ENCODE results near the gene NCEH1.
"Not testable (repeated sequence)": the region's sequence is repeated elsewhere in the genome, so short reads cannot be mapped to it uniquely, and the experiment has no call there.

NCEH1 gene

GRCh38 chr3:172705170-172705569 is 5.7 kb downstream of the NCEH1 start:
- DNase-seq: no peak

DNA sequence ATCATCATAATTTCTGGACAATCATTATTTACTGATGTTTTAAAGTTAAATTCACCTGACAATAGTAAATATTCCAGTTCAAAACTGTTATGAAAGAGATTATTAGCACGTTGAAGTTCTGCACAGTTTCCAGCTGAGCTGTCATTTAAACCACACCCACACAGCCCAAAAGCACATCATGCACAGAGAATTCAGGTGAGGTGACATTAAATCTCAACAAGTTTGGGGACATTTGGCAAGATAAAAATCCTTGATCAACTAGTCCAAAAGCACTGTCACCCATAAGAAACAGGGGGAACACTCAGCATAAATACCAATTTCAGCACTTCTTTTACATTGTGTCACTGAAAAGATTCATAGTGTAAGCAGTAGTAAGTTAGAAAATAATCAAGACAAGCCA is 6.9 kb downstream of the NCEH1 start:
- DNase-seq: no peak

GRCh38 chr3:172702731-172703130 is 8.1 kb downstream of the NCEH1 start:
- not testable (repeated sequence) for DNase-seq

GRCh38 chr3:172702256-172702655 is 8.6 kb downstream of the NCEH1 start:
- DNase-seq: no peak

- DNase-seq: no peak
Measured at GRCh38 chr3:172701751-172702150, 9.1 kb downstream of the NCEH1 start.

- DNase-seq: no peak
Measured at GRCh38 chr3:172700936-172701455, 9.9 kb downstream of the NCEH1 start.

GRCh38 chr3:172700256-172700655 is 10.6 kb downstream of the NCEH1 start:
- DNase-seq: no peak

DNA sequence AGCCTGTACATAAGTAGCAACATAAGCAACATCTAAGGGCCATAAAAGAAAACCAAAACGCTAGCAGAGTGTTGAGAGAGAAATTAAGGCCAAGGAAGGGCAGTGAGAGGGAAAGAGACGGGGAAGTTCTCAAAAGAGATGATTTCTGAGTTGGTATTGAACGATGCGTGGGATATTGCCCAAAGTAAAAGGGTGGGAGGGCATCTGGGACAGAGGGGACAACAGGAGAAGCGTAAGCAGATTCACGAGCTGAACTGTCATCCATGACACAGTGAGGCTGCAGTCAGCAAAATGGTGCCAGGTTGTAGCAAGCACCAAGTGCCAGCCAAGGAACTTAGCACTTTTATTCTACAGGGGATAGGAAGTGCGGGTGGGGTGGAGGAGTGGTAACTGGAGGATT is 11.8 kb downstream of the NCEH1 start:
- no peak for DNase-seq

GRCh38 chr3:172698631-172699030 is 12.2 kb downstream of the NCEH1 start:
- no peak for DNase-seq

DNA sequence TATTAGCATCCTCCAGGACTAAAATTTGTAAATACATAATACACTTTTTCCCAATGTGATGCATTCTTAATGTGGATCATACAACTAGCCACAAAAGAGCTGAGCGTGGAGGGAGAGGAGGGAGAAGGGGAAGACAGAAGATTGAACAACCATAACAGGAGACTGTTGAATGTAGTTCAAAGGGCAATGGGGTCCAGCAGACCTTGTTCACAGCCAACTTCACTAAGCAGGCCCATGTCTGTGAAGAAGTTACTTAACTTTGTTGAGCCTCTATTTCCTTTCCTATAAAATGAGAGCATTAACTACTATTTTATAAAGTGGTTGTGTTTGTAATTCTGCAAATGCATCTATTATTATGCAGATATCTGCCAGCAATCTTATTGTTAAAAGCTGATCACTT is 13.3 kb downstream of the NCEH1 start:
- DNase-seq: no peak

DNA sequence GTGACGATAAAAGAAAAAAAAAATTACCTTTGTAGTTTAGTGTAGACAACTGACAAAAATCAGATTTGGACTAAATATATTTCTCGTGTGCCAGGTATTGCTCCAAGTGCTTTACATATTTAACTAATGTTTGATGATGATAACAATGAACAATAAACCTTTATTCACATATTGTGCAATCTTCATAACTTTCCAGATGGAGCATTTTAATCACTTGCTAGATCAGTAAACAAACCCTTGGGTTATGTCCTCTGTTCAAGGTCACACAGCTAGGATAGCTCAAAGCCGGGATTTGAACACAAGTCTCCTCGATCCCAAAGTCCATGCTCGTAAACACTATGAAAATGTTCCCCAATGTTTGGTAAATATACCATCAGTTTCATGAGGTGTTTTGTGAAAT is 14.5 kb downstream of the NCEH1 start:
- DNase-seq: no peak

DNA sequence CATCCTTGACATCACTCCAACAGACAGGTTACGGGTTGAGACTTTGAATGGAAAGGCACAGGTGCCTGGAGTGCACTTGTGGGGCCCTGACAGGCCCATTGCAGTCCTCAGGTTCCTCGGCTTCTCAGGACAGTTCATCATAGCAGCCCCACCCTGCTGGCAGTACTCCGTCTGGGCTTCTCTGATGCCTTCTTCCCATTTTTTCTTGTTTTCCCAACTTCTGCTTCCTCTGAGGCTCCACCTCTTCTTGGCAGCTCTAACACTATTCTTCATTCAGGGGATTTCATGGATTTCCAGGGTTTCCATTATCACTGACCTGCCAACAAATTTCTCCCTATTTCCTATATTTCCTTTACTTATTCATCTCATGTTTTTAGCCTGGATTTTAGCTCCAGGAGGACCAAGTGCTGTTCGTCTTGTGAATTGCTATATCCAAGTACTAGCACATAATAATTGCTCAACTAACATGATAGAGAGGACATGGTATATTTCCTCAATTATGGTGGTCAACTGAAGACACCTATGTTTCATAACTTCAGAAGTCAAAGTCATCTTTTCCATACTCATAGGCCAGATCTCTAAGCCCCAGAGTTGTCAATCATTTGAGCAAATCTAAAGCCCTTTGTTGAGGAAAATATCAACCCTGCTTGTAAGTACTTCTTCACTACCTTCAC is 16.2 kb downstream of the NCEH1 start:
- DNase-seq: no peak

DNA sequence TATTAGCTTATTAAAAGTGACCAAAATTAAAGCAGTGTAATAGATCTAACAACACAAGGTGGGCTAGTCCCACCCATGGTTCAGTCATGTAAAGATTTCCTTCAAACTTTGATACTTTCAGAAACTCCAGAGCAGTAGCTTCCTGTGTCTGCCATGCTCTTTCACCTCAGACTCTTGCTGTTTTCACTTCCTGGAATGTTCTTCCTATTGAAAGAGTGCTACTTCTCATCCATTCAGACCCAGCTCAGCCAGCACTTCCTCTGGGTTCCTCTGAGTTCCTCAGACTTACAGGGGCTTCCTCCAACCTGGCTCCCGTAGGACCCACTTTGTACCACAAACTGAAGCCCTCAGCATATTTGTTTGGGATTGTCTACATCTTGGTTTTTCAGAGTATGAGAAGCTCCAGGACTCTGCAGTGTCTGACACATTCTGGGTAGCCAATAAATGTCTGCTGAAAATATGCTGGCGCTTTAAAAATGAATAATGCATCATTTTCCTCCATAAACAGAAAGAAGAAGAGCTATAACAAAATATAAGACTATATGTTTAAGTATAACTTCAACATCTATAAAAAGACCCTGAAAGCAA is 18.0 kb downstream of the NCEH1 start:
- DNase-seq: no peak

DNA sequence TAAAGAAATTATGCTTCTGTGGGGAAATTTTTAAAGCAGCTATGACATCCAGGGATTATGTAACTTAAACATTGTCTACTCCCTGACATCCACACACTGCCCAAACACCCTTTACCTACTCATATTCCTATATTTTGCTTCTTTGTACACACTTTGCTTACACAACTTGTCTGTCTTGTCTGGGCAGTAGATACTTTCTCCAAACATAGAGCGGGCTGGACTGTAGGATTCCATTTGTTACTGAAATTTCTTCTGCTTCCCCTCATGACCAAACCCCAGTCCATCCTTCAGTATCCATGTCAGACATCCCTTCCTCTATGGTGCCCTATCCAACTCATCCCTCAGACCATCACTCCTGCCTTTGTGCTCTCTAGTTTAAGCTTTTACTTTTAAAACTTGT is 19.9 kb downstream of the NCEH1 start:
- DNase-seq: no peak

DNA sequence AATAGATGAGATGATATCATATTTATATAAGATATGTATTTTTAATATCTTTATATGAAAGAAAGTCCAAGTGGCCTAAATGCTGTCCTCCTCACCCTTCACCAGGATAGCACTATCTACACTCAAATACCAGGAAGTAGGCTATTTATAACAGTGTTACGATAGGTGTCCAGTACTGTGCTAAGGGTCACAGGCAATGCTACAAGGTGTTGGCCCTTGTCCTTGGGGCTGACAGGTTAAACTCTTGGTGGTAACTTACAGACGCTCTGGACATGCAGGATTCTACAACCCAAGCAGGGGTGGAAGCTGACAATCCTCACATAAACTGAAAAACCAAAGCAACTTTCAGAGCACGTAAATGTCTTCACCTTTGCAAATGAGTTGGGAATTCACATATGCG is 22.3 kb downstream of the NCEH1 start:
- no peak for DNase-seq

GRCh38 chr3:172687501-172687900 is 23.4 kb downstream of the NCEH1 start:
- peak; percentile 68 for DNase-seq

- no peak for DNase-seq
Measured at GRCh38 chr3:172685331-172686214, 25.3 kb downstream of the NCEH1 start.

- DNase-seq: no peak
Measured at GRCh38 chr3:172680684-172681083, 30.2 kb downstream of the NCEH1 start.

DNA sequence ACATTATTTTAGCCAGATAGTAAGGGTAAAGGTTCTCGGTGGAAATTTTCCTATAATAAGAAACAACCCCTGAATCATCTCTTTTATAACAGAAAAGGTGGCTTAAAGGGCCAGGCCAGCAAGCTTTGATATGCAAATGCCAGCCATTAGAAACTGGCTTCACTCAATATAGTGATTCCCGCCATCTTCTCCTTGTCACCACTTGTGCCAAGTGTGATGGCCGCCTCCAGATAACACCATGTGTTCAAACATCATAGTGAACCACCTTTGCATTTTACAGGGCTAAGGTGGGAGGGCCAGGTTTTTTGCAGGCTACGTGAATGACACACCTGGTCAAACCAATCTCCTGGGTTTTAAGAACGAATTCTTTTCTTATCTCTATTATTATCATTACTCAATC is 31.3 kb downstream of the NCEH1 start:
- DNase-seq: no peak

DNA sequence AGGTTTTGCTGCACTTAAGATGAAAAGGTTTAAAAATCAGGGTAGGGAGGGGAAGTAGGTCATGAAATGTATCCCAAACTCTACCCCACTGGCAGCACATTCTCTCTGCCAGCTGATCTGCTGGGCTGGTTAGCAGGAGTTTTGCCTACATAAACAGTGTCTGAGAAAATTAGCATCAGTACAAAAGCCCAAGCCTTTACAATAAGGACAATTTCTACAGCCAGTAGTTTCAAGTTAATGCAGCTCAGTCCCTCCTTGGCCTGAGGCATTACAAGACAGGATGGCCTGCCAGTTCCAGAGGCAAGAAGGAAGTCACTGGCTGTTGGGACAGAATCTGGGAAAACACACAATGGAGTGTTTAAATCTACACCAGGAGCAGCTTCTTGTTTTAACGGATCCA is 32.8 kb downstream of the NCEH1 start:
- no peak for DNase-seq

DNA sequence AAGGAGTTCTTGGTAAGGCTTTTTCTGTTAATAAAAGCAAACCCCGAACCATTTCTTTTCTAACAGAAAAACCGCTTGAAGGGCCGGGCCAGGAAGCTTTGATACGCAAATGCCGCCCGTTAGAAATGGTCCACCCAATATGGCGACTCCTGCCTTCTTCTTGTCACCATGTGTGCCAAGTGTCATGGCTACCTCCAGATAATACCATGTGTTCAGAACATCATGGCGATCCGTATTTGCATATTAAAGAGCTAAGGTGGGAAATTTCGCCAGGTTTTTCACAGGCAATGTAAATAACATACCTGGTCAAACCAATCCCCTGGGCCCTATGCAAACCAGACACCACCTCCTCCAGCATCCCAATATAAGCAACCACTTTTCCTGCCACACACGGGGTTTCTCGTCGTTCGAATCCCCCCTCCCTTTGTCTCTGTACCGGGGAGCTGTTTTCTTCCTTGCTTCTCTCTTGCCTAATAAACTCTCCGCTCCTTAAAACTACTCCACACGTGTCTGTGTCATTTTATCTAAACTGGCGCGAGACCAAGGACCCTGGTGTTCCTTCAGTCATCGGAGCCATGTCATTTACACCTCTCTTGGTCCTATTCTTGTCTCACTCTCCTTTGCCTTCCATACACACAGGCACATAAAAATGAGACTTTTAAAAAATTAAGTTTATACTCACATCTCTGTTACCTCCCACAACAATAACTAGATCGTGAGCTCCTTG is 34.5 kb downstream of the NCEH1 start:
- DNase-seq: no peak

DNA sequence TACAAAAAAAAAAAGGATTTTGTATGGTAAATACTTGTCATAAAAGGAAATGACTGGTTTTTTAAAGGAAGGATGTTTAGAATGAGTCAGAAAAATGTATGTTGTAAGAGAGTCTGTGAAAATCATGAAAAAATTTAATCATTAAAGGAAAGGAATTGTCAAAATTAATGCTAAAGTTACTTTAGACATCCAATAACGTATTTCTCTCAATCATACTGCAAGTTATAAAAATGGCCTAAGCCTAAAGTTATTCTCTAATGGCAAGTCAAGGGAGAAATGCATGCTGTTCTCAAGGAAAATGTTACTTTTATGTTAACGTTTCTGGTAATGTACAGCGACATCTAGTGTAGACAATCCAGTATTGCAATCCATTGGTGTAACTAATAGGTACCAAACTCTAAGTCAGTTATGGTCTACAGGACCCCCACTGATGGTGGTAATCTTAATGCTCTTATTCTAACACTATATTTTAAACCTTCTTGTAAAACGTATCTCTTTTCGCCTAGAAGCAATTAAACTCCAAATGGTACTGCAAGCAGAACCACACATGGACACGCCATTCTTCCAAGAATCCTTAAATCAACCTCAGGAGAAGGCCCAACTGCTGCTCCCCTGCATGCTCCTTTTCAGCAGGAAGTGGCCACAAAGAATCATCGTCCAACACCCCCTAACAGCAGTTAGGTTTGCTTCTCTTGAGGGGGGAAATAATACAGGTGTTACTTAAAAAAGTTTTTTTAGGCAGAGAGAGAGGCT is 35.2 kb downstream of the NCEH1 start:
- DNase-seq: peak; percentile 47

Data from NCI-H2171 treated with DMSO at 0.1 percent for 48 hours (cell line).